OCI-LY7 (cell line): ENCODE results near the gene CIB1. TPM values are rescaled to one million over a fixed set of nuclear protein-coding genes. Genes with fewer than 3 reads are reported as not detected.

Experiments
- BruUV-seq: library from RNA; stranded (reverse); fragments of 400-500 nt; replicated peaks from 2 replicates; lab custom pipeline; 2021; lab: Mats Ljungman, UMichigan
- CTCF ChIA-PET: fragments of 300-600 bp; sonication (Branson Sonifier 250); formaldehyde crosslinking; loops from one replicate; lab custom pipeline; 2022; ENCODE audit warnings: antibody characterized with exemption; ENCODE audit not compliant: unreplicated experiment; lab: Charles Lee
- POLR2A ChIA-PET: fragments of 300-600 bp; sonication (Branson Sonifier 250); formaldehyde crosslinking; loops from one replicate; lab custom pipeline; 2022; ENCODE audit warnings: antibody characterized with exemption; lab: Charles Lee
- DNase-seq: peaks from one replicate; pipeline ENCODE4 v3.0.0-alpha.2; 2015; ENCODE audit warnings: low spot score
- H2AFZ ChIP-seq: fragments of 200-600 bp; sonication (generic), shearing (Covaris generic); 2 replicates; pipeline ENCODE4 v1.6.1; 2014; ENCODE audit warnings: mild to moderate bottlenecking, antibody characterized with exemption, low read length, moderate library complexity
- H3K27ac ChIP-seq: fragments of 200-600 bp; sonication (generic); 2 replicates; pipeline ENCODE4 v1.5.1; 2014; ENCODE audit warnings: mixed run types, low read depth, mild to moderate bottlenecking, moderate library complexity, low read length, inconsistent platforms; ENCODE audit not compliant: poor library complexity, severe bottlenecking
- H3K36me3 ChIP-seq: fragments of 200-600 bp; sonication (generic); 2 replicates; pipeline ENCODE4 v1.6.1; 2014; ENCODE audit warnings: mild to moderate bottlenecking, antibody characterized with exemption, low read length, moderate library complexity, mixed read lengths; ENCODE audit not compliant: insufficient read depth
- H3K4me1 ChIP-seq: fragments of 200-600 bp; sonication (generic); 2 replicates; pipeline ENCODE4 v1.5.1; 2014; ENCODE audit warnings: mild to moderate bottlenecking, low read length; ENCODE audit not compliant: insufficient read depth, poor library complexity, severe bottlenecking
- H3K4me2 ChIP-seq: fragments of 200-600 bp; sonication (generic); 2 replicates; pipeline ENCODE4 v1.6.1; 2014; ENCODE audit warnings: mild to moderate bottlenecking, low read length
- H3K4me3 ChIP-seq: fragments of 200-600 bp; sonication (generic); 2 replicates; pipeline ENCODE4 v1.5.1; 2014; ENCODE audit warnings: mild to moderate bottlenecking, low read depth, low read length; ENCODE audit not compliant: poor library complexity, severe bottlenecking
- H3K79me2 ChIP-seq: fragments of 200-600 bp; sonication (generic); 2 replicates; pipeline ENCODE4 v1.6.1; 2016; ENCODE audit warnings: low read depth, mild to moderate bottlenecking, low read length, moderate library complexity, mixed read lengths; ENCODE audit not compliant: insufficient read depth
- H3K9me2 ChIP-seq: fragments of 200-600 bp; sonication (generic); 2 replicates; pipeline ENCODE4 v1.6.1; 2016; ENCODE audit warnings: mild to moderate bottlenecking, low read length, mixed read lengths; ENCODE audit not compliant: insufficient read depth
- H3K9me3 ChIP-seq: fragments of 200-600 bp; sonication (generic); 2 replicates; pipeline ENCODE4 v1.6.1; 2014; ENCODE audit warnings: mild to moderate bottlenecking, mixed run types, low read length, mixed read lengths
- H4K20me1 ChIP-seq: fragments of 200-600 bp; sonication (generic); 2 replicates; pipeline ENCODE4 v1.6.1; 2014; ENCODE audit warnings: mild to moderate bottlenecking, antibody characterized with exemption, low read length, moderate library complexity, mixed read lengths; ENCODE audit not compliant: insufficient read depth
- EZH2phosphoT487 ChIP-seq: fragments of 200-600 bp; sonication (generic); IDR thresholded peaks from 2 replicates; pipeline ENCODE4 v1.6.1; 2018; ENCODE audit warnings: low read depth, borderline replicate concordance, mild to moderate bottlenecking, mixed run types, antibody characterized with exemption, low read length, moderate library complexity, mixed read lengths
- intact Hi-C: fragments of 100-400 bp; cut with micrococcal nuclease; formaldehyde crosslinking; loops from one replicate; pipeline ENCODE4 v1.10.0; 2022; ENCODE audit not compliant: unreplicated experiment
- total RNA-seq, 2 experiments: library from RNA; depleted of rRNA in 1 of 2; stranded (reverse); fragments of >200 nt in 1 of 2; shearing (Covaris generic) in 1 of 2; gene quantifications; 2 replicates each; pipeline ENCODE4 v1.2.3, GENCODE V29; 2014 to 2022
- TF ChIP-seq, protein P1 (sequence below): fragments of 200-600 bp; sonication (generic); conservative IDR thresholded peaks from 2 replicates; pipeline ENCODE4 v1.5.1; 2014; ENCODE audit warnings: mild to moderate bottlenecking, antibody characterized with exemption, low read length, moderate library complexity, mixed read lengths

CIB1 gene
- total RNA-seq, 2 experiments from 2014 or later = 52.8 to 54.5 TPM

DNA sequence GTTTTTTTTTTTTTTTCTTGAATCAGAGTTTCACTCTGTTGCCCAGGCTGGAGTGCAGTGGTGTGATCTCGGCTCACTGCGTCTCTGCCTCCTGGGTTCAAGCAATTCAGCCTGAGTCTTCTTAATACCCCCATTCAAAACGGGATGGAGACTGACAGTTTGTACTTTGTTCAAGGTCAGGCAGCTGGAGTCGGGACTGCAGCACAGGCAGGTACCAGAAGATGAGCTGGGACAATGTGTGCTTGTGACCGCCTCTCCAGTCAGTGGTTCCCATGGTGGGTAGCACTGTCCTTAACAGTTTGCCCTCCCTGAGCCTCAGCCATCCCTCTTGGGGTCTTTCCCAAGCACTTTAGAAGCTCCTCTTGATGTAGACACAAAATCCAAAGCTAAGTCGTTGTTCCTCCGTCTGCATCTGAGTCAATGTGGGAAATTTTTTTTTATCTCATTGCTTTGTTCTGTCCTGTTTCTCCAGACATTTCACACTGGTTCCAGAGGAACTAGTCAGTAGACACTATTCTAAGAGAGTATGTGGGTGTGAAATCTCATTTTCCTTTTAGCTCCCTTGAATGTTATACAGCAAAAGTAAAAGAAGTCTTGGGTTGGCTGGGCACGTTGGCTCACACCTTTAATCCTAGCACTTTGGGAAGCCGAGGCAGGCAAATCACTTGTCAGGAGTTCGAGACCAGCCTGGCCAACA is 10.3 kb upstream of the CIB1 start:
- DNase-seq = no peak
- Histone ChIP-seq H3K4me3 (no peak overlapping the region), H3K4me2 (no peak overlapping the region), H3K27ac (no peak overlapping the region), H3K9me3 (no peaks in the 10 kb centered on the region), H2AFZ (no peak overlapping the region), H3K9me2 (no peaks in the 10 kb centered on the region), H3K4me1 (peaks cover under 1% of the 10 kb centered on the region), H3K79me2 (no peaks in the 10 kb centered on the region), H4K20me1 (no peaks in the 10 kb centered on the region), H3K36me3 (peaks cover 6% of the 10 kb centered on the region; the same call in 1 of the 2 replicates)
- ChIA-PET POLR2A (interaction anchor here (0.7 to 1.5 kb wide), 2 partner anchors 10 to 342 kb away, joined by 4 read pairs; partner anchors contain the start of genes CIB1 and GDPGP1), CTCF (no interaction called here)
- no TSS peak for BruUV-seq
- intact Hi-C loops = no loop called here
- no peak for TF ChIP-seq EZH2phosphoT487
- TF ChIP-seq, protein P1, sequence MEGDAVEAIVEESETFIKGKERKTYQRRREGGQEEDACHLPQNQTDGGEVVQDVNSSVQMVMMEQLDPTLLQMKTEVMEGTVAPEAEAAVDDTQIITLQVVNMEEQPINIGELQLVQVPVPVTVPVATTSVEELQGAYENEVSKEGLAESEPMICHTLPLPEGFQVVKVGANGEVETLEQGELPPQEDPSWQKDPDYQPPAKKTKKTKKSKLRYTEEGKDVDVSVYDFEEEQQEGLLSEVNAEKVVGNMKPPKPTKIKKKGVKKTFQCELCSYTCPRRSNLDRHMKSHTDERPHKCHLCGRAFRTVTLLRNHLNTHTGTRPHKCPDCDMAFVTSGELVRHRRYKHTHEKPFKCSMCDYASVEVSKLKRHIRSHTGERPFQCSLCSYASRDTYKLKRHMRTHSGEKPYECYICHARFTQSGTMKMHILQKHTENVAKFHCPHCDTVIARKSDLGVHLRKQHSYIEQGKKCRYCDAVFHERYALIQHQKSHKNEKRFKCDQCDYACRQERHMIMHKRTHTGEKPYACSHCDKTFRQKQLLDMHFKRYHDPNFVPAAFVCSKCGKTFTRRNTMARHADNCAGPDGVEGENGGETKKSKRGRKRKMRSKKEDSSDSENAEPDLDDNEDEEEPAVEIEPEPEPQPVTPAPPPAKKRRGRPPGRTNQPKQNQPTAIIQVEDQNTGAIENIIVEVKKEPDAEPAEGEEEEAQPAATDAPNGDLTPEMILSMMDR = no peak

DNA sequence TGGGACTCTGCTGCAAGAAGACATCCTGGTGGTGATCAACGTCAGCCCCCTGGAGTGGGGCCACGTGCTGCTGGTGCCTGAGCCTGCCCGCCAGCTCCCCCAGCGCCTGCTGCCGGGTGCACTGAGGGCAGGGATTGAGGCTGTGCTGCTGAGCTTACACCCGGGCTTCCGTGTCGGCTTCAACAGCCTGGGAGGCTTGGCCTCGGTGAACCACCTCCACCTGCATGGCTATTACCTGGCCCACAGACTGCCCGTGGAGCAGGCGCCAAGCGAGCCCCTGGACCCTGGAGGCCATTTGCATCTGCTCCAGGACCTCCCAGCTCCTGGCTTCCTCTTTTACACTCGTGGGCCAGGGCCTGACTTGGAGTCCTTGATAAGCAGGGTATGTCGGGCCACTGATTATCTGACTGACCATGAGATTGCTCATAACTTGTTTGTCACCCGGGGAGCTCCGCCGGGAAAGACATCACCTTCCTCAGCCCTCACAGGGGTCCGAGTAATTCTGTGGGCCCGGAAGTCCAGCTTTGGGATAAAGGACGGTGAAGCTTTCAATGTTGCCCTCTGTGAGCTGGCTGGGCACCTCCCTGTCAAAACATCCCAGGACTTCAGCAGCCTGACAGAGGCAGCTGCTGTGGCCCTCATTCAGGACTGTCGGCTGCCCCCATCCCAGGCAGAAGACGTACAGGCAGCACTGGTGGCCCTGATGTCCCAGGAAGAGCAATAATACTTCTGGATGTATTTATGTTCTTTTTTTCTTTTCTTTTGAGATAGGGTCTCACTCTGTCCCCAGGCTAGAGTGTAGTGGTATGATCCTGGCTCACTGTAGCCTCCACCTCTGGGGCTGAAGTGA is 7.8 kb upstream of the CIB1 start:
- no peaks in the 10 kb centered on the region for H3K4me1 ChIP-seq
- H3K79me2 ChIP-seq = no peaks in the 10 kb centered on the region
- no peak overlapping the region for H3K4me3 ChIP-seq
- H3K27ac ChIP-seq = no peak overlapping the region
- no peak overlapping the region for H2AFZ ChIP-seq
- intact Hi-C loops = no loop called here
- TF ChIP-seq EZH2phosphoT487 = no peak
- TF ChIP-seq, protein P1 = no peak
- POLR2A ChIA-PET = no interaction called here
- H3K4me2 ChIP-seq = no peak overlapping the region
- CTCF ChIA-PET = no interaction called here
- H4K20me1 ChIP-seq = no peaks in the 10 kb centered on the region
- H3K9me2 ChIP-seq = no peaks in the 10 kb centered on the region
- no peak for DNase-seq
- no peaks in the 10 kb centered on the region for H3K9me3 ChIP-seq
- no TSS peak for BruUV-seq
- peaks cover 20% of the 10 kb centered on the region for H3K36me3 ChIP-seq
